Measurements from ENCODE around the gene CDH18.

CDH18 gene

DNA sequence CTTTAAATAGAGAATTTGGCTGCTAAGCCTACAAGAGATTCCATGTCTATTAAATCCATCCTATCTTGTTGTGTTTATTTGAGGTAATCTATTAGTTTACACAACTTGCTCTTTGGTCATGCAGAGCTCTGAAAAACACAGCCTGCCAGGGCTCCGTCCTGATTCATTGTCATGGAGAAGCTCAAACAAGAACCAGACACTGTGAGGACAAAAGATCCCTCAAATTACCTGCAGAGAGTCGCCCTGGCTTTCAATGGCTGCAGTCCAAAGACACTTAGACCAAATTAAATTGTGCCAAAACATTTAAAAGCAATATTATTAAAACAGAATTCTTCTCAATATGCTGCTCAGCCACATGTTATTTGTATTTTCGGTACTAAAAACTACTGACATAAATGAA, 60.1 kb downstream of the CDH18 start:
- DNase-seq: no peak

DNA sequence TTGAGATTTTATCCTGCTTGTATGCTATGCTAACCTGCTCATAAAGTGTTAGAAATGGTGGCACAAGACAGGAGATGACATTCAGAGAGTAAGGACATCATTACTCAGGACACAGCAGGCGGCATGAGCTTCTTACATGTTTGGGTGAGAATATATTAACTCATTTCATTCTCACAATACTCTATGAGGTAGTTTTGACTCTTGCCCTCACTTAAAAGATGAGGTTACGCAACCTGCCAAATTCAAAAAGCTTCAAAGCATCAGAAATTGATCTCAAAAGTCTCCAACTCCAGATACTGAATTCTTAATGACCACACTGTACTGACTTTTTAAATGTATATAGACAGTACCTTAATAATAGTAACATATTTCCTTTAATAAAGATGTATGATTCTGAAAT, 60.8 kb downstream of the CDH18 start:
- DNase-seq: no peak

GRCh38 chr5:19923742-19924141, 64.3 kb downstream of the CDH18 start:
- no peak for DNase-seq

- DNase-seq: no peak
Observed at GRCh38 chr5:19920761-19921160, 67.2 kb downstream of the CDH18 start.

- no peak for DNase-seq
Observed at GRCh38 chr5:19918780-19919179, 69.2 kb downstream of the CDH18 start.

- DNase-seq: no peak
Observed at GRCh38 chr5:19917588-19918122, 70.3 kb downstream of the CDH18 start.

DNA sequence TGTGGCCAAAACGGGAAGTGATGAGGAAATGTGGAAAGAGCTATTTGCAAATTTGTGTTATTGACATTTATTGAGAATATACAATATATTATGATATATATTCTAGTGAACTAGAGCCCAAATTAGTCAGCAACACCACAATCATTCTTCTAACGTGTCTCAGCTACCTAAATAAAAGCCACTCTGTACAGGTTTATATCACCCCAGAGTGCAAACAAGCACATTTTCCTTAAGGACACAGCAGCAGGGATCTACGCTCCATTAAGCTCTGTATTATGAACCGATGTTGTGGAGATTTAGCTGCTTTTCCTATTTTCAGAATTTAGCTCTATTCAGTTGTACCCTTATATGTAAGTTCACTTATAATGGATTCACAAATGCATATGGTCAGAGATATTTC, 77.9 kb downstream of the CDH18 start:
- DNase-seq: no peak

DNA sequence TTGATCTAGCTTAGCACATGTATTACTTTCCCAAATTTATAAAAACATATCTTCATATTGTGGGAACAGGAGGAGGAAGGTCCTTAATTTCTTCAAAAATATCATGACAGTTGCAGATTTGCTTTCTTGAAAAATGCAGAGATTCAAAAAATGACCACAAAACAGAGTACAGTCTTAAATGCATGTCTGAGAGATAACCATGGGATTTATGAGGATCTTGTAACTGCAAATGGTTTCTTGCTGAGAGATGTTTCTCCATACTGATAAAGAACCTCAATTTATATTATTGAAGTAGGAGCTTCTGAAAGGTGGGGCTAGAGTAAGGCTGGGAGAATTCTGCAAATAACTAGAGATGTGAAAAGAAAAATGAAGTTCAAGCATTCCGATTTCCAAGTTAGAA, 83.2 kb downstream of the CDH18 start:
- DNase-seq: no peak

DNA sequence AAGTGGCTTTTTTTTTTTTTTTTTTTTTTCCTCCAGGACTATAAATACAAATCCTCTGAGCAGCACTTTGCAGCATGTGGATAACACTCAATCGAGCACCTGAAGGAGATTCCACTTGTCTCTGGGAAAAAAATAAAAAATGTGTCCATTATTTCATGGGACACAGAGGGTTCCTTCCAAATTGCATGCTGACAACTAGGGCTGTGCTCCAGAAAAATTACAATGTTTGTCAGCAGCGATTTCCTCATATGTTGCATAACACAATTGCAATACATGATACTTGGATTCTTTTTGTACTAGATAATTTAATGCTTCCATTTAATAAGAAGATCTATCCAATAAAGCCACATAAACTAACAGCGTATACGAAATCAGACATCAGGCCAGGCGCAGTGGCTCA, 84.4 kb downstream of the CDH18 start:
- no peak for DNase-seq

DNA sequence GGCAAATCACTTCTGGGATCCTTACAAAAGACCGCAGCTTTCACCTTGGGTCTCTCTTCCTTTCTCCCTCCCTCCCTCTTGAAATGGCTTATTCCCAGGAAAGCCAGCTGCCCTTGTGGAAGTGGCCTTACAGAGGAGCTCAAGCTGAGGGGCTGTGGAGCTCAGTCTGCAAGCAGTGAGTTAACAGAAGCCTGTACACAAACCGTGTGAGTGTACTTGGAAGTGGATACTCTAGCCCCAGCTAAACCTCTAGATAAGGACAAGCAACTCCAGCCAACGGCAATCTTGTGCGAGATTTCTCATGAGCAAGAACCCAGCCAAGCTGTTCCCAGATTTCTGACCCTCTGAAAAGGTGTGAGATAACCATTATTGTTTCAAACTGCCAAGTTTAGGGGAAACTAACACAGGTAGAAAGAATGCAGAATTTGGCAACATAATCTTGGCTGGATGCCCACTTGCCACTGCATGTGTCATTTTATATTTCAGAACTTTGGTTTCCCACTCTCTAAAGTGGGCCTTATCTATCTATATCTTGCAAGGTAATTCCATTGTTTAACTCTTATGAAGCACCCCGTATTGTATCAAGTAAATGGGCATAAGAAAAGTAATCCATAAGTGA, 85.6 kb downstream of the CDH18 start:
- no peak for DNase-seq

- no peak for DNase-seq
Observed at GRCh38 chr5:19900269-19900668, 87.7 kb downstream of the CDH18 start.

- DNase-seq: no peak
Observed at GRCh38 chr5:19891658-19892057, 96.3 kb downstream of the CDH18 start.

DNA sequence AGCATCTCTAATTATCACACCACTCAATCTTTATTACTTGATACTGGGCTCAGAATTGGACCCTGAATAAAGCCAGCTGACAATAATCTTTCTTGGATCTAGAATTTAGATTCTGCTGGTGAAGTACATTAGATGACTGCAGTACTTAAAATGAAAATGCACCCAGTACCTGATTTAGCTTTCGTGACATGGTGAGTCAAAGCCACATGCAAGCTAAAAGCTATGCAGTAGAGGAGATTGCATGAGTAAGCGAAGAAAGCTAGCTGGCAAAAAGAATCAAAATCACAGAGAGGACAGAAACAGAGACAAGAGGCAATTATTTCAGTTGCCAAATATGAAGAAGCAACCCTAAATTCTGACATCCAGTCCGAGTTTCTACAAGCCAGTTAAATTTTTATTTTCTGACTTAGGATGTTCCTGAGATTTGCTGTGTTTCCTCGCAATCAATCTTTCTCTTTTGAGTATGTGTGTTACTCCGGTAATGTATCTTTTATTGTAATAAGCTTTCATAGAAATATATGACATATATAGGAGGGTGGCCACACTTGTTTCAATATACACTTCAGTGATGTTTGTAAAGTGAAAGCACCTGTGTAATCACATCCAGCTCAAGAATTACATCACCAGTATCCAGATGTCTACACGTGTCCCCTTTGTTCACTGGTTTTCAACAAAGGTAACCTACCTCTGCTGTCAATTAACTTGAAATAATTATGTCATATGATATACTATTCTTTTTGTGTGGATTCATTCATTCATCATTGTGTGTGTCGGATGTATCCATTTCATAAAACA, 101.7 kb downstream of the CDH18 start:
- DNase-seq: no peak

- DNase-seq: no peak
Observed at GRCh38 chr5:19885040-19885824, 102.8 kb downstream of the CDH18 start.

- DNase-seq: no peak
Observed at GRCh38 chr5:19880859-19881436, 107.1 kb downstream of the CDH18 start.

DNA sequence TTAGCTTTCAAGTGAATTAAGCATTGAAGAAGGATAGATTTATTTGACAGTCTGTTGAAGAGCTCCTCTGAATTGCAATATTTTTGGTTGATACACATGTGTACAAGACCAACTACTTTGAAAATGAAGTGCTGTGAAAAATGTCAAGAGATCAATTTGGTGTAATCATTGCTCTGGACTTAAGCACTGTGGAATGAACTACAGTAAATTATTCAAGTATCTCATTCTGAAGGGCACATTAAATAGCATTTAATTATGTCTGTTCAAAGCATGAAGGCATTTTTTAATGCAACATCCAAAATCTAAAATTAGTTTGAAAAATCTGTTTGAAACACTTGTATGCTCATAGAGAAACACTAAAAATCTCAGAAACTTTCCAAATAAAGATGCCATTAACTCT, 107.5 kb downstream of the CDH18 start:
- DNase-seq: no peak

- DNase-seq: no peak
Observed at GRCh38 chr5:19874811-19875210, 113.2 kb downstream of the CDH18 start.

DNA sequence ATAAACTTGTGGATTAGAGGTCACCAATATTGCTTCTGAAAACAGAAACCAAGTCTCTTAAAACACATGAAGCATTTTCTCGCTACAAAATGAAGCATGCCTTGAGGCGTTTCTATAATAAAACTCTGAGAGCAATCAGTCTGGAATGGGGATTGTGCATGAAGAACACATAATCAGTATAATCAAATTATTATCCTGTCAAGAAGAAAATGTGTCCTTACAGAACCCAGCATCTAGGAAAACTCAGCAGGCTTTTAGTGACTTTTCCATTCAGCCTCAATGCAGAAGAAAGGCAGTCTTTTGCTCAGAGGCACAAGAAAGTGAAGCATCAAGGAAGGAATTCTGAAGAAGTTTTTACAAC, 121.9 kb downstream of the CDH18 start:
- no peak for DNase-seq

GRCh38 chr5:19865336-19866089, 122.5 kb downstream of the CDH18 start:
- DNase-seq: no peak

GRCh38 chr5:19862711-19863110, 125.3 kb downstream of the CDH18 start:
- no peak for DNase-seq

DNA sequence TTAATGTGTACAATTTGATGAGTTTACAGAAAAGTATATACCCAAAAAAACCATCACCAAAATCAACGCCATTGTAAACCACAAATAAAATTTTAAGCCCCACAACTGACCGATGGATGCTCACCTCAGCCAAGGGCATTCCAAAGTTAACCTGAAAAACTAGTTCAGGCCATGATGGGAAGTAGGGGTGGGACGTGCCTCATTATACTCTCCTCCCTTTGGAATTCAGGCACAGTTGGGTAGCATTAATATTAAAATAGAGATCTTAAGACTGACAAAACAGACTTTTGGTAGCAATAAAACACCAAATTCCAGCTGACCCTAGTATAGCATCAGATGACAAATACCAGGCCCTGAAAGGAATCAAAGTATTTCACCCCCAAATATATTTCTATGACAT, 129.0 kb downstream of the CDH18 start:
- DNase-seq: no peak

- DNase-seq: no peak
Observed at GRCh38 chr5:19855931-19856330, 132.1 kb downstream of the CDH18 start.

DNA sequence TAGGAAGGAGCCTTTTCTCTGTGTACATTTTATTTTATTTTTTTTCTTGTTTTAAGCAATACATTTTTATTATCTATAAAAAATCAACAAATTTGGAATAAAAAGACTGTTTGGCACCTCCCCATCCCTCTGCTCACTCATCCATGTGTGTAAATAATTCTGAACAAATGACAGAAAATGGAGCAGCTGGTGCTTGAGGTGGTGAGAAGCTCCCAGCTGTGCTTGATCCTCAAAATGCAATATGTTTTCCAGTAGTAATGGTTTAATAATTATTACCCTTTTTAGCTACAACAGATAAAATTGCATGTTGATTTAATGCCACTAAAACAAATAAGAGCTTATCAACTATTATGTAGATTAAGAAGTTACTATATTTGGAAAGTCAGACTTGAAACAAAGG, 132.5 kb downstream of the CDH18 start:
- DNase-seq: no peak
